Parathyroid adenoma (tissue), 2 donors: ENCODE results near the gene TPPP3.
"Not testable (repeated sequence)": the region's sequence is repeated elsewhere in the genome, so short reads cannot be mapped to it uniquely, and the experiment has no call there.

Experiments
- H2AFZ ChIP-seq: fragments of 300-600 bp; sonication (generic); one replicate; pipeline ENCODE4 v1.7.0; 2017; ENCODE audit warnings: antibody characterized with exemption, mild to moderate bottlenecking
- H3K27ac ChIP-seq: fragments of 300-600 bp; sonication (generic); one replicate; pipeline ENCODE4 v1.7.0; 2017
- H3K27me3 ChIP-seq: fragments of 300-600 bp; sonication (generic); one replicate; pipeline ENCODE4 v1.7.0; 2017; ENCODE audit warnings: low read length; ENCODE audit not compliant: control insufficient read depth, insufficient read depth
- H3K36me3 ChIP-seq: fragments of 300-600 bp; sonication (generic); one replicate; pipeline ENCODE4 v1.7.0; 2017; ENCODE audit warnings: low read length; ENCODE audit not compliant: control insufficient read depth, insufficient read depth
- H3K4me1 ChIP-seq: fragments of 300-600 bp; sonication (generic); one replicate; pipeline ENCODE4 v1.7.0; 2017; ENCODE audit warnings: control low read depth
- H3K4me2 ChIP-seq: fragments of 300-600 bp; sonication (generic); one replicate; pipeline ENCODE4 v1.7.0; 2017; ENCODE audit warnings: low read length
- H3K4me3 ChIP-seq: fragments of 300-600 bp; sonication (generic); one replicate; pipeline ENCODE4 v1.7.0; 2017; ENCODE audit warnings: low read depth, low read length
- H3K79me2 ChIP-seq: fragments of 300-600 bp; sonication (generic); one replicate; pipeline ENCODE4 v1.7.0; 2017; ENCODE audit warnings: control low read depth
- H3K9ac ChIP-seq: fragments of 300-600 bp; sonication (generic); one replicate; pipeline ENCODE4 v1.7.0; 2017; ENCODE audit warnings: mild to moderate bottlenecking
- H3K9me3 ChIP-seq: fragments of 300-600 bp; sonication (generic); one replicate; pipeline ENCODE4 v1.7.0; 2017; ENCODE audit warnings: low read length; ENCODE audit not compliant: control insufficient read depth
- TF ChIP-seq, protein P1 (sequence below): fragments of 300-600 bp; sonication (generic); IDR thresholded peaks from one replicate; pipeline ENCODE4 v1.7.0; 2017; ENCODE audit warnings: antibody characterized with exemption, mild to moderate bottlenecking
- donor health status: primary hyperparathyroidism.

TPPP3 gene

GRCh38 chr16:67419502-67419901, 26.2 kb upstream of the TPPP3 start:
- H3K4me3 ChIP-seq: no peak overlapping the region
- H3K9me3 ChIP-seq: no peaks in the 10 kb centered on the region
- H3K4me2 ChIP-seq: no peak overlapping the region
- no peaks in the 10 kb centered on the region for H3K27me3 ChIP-seq
- H3K36me3 ChIP-seq: no peaks in the 10 kb centered on the region
- TF ChIP-seq, protein P1, sequence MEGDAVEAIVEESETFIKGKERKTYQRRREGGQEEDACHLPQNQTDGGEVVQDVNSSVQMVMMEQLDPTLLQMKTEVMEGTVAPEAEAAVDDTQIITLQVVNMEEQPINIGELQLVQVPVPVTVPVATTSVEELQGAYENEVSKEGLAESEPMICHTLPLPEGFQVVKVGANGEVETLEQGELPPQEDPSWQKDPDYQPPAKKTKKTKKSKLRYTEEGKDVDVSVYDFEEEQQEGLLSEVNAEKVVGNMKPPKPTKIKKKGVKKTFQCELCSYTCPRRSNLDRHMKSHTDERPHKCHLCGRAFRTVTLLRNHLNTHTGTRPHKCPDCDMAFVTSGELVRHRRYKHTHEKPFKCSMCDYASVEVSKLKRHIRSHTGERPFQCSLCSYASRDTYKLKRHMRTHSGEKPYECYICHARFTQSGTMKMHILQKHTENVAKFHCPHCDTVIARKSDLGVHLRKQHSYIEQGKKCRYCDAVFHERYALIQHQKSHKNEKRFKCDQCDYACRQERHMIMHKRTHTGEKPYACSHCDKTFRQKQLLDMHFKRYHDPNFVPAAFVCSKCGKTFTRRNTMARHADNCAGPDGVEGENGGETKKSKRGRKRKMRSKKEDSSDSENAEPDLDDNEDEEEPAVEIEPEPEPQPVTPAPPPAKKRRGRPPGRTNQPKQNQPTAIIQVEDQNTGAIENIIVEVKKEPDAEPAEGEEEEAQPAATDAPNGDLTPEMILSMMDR: no peak
- H3K4me1 ChIP-seq: peaks cover 25% of the 10 kb centered on the region
- H3K9ac ChIP-seq: no peak overlapping the region
- H3K79me2 ChIP-seq: no peaks in the 10 kb centered on the region
- peak overlapping the region; percentile 31 for H2AFZ ChIP-seq
- H3K27ac ChIP-seq: no peak overlapping the region

- no peaks in the 10 kb centered on the region for H3K36me3 ChIP-seq
These were observed 24.2 kb upstream of the TPPP3 start for GRCh38 chr16:67417333-67418061.

DNA sequence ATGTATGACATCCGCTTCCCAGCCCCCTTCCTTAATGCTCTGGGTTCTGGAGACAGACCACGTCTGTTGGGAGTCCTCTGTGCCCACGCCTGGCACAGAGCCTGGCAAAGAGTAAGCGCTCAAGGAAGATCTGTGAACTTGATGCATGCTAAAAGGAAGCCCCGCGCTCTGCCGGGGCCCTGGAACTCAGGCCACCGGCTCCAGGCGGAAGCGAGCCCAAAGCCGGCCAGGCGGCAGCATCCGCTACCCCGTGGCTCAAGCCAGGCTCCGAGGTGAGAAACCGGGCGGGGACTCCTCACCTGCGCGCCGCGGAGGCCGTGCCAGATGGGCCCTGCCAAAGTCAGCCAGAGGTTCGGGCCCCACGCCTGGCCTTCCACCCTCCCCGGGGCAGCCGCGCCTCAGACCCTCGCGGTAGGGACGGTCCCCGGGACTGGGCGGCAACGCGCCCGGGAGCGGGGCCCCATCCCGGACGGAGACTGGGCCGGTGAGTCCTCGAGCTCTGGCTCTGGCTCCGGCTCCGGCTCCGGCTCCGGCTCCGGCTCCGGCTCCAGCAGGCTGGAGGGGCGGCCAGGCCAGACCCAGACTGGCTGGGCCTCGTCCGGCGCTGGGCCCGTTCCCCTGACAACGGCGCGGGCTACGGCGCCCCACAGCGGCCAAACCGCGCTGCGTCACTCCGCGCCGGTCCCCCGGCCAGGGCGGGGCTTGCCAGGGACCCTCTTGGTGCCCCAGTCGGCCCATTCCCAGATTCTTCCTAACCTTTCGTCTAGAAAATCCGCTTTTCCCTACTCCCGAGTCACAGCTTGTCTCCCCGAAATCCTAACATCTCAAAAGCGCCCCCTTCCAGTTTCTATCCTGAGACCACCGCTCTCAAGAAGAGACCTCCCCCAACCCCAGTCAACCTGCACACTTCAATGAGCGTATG, 22.8 kb upstream of the TPPP3 start, which contains the start of gene ZDHHC1:
Gene ZDHHC1 (minus strand): TSS at position 606 of the 922 bp plus-strand sequence. CDS start 8,702 bp downstream, outside the sequence.
- peak within 1 kb of the TSS; percentile 90 for H3K4me2 ChIP-seq
- H3K4me3 ChIP-seq: peak within 1 kb of the TSS; percentile 89
- H2AFZ ChIP-seq: peak within 1 kb of the TSS; percentile 80
- H3K9me3 ChIP-seq: no peaks in the 10 kb centered on the region
- no peaks in the 10 kb centered on the region for H3K79me2 ChIP-seq
- peak within 1 kb of the TSS; percentile 40 for H3K9ac ChIP-seq
- H3K27me3 ChIP-seq: no peaks in the 10 kb centered on the region
- TF ChIP-seq, protein P1: peak; percentile 61
- no peaks in the 10 kb centered on the region for H3K36me3 ChIP-seq
- peak within 1 kb of the TSS; percentile 58 for H3K27ac ChIP-seq
- peaks cover 24% of the 10 kb centered on the region for H3K4me1 ChIP-seq

More at GRCh38 chr16:67417333-67418061, 24.2 kb upstream of the TPPP3 start:
- Histone ChIP-seq H3K27me3 (no peaks in the 10 kb centered on the region), H3K79me2 (no peaks in the 10 kb centered on the region), H2AFZ (peak overlapping the region; percentile 80), H3K4me2 (peak overlapping the region; percentile 35), H3K9ac (no peak overlapping the region), H3K9me3 (no peaks in the 10 kb centered on the region), H3K27ac (peak overlapping the region; percentile 58), H3K4me3 (no peak overlapping the region), H3K4me1 (peaks cover 24% of the 10 kb centered on the region)
- TF ChIP-seq, protein P1: no peak

GRCh38 chr16:67415421-67415820, 22.1 kb upstream of the TPPP3 start:
- Histone ChIP-seq H3K4me1 (peaks cover 24% of the 10 kb centered on the region), H3K4me2 (peak overlapping the region; percentile 90), H2AFZ (peak overlapping the region; percentile 80), H3K4me3 (peak overlapping the region; percentile 89)
- not testable (repeated sequence) for H3K9ac ChIP-seq, H3K79me2 ChIP-seq, H3K9me3 ChIP-seq, H3K27ac ChIP-seq, H3K36me3 ChIP-seq, H3K27me3 ChIP-seq
